ENCODE results near the gene EDEM1. TPM values are rescaled to one million over a fixed set of nuclear protein-coding genes. Genes with fewer than 3 reads are reported as not detected.

Gene EDEM1
- polyA plus RNA-seq, 1 of the 3 experiments (the other 2 are of a cell fraction), result 25.2 TPM

DNA sequence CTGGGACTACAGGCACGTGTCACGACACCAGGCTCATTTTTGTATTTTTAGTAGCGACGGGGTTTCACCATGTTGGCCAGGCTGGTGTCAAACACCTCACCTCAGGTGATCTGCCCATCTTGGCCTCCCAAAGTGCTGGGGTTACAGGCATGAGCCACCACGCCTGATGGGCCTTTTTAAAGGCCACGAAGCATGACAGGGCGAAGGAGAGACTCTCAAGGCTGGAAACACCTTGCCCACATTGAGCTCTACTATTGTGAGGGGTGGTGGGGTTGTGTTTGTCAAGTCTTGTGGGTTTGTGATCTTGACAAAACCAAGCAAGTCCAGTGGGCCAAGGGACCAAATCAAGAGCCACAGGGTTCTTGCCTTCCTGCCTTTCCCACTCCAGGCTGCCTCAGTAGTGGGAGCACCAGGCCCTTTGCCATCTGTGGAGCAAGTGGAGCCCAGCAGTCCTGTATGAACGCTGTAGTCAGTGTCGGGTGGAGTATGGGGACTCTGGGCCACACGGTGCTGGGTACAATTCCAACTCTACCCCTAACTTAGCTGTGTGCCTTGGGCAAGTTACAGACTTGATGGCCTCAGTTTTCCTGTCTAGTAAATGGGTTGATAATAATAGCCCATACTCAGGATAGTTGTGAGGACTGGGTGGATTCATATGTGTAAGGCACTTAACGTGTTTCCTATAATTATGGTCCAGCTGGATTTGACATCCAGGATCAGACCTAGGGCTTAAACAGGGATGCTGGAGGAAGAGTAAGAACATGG lies 33.3 kb downstream of the EDEM1 start (continued):
- no peak for TF ChIP-seq EP300 (IDR thresholded peaks at IDR 0.05; ENCODE audit: borderline replicate concordance in 1 of 2, low read depth in 1 of 2, low read length in 1 of 2)

DNA sequence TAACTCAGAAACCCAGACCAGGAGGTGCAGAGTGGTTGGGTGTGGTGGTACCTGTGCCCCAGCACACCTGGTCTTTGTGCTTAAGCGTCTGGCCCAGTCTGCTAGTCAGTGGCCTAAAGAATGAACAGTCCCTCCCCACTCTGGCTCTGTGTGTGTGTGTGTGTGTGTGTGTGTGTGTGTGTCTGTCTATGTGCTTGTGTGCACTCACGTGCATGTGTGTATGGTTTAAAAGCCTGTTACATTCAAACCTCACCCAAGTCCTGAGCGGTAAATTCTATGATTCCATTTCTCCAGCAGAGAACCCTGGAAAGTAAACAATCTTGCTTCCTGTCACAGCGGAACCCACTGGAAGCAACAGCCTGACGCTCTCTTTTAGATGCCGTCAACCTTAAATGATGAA lies 34.2 kb downstream of the EDEM1 start:
- Histone ChIP-seq H3K79me2 (ENCODE audit: insufficient read depth) (no peaks in the 10 kb centered on the region), H3K4me2 (no peak overlapping the region), H3K4me3 (ENCODE audit: low read depth in 2 of 2, low read length in 1 of 2) (no peak overlapping the region), H3K4me1 (ENCODE audit: control insufficient read depth in 1 of 2, insufficient read depth in 2 of 2, low read depth in 1 of 2, low read length in 1 of 2) (no peaks in the 10 kb centered on the region; a peak in 1 of 4 replicates), H3K9me3 (no peaks in the 10 kb centered on the region), H3K27me3 (ENCODE audit: insufficient read depth) (no peaks in the 10 kb centered on the region), H3K27ac (ENCODE audit: low read depth in 2 of 2, low read length in 1 of 2) (no peak overlapping the region), H3K9me2 (no peaks in the 10 kb centered on the region), H3K9ac (no peak overlapping the region), H3F3A (replicated peaks; ENCODE audit: insufficient read depth) (no peaks in the 10 kb centered on the region), H3K36me3 (replicated peaks in 1 of 2; ENCODE audit: control insufficient read depth in 1 of 2, insufficient read depth in 2 of 2, low read length in 1 of 2) (peaks cover 5 to 31% of the 10 kb centered on the region in 2 experiments), H4K20me1 (ENCODE audit: insufficient read depth) (no peaks in the 10 kb centered on the region), H2AFZ (ENCODE audit: low read depth) (no peak overlapping the region)
- TF ChIP-seq, protein P1, sequence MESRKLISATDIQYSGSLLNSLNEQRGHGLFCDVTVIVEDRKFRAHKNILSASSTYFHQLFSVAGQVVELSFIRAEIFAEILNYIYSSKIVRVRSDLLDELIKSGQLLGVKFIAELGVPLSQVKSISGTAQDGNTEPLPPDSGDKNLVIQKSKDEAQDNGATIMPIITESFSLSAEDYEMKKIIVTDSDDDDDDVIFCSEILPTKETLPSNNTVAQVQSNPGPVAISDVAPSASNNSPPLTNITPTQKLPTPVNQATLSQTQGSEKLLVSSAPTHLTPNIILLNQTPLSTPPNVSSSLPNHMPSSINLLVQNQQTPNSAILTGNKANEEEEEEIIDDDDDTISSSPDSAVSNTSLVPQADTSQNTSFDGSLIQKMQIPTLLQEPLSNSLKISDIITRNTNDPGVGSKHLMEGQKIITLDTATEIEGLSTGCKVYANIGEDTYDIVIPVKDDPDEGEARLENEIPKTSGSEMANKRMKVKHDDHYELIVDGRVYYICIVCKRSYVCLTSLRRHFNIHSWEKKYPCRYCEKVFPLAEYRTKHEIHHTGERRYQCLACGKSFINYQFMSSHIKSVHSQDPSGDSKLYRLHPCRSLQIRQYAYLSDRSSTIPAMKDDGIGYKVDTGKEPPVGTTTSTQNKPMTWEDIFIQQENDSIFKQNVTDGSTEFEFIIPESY (IDR thresholded peaks at IDR 0.05; ENCODE audit: borderline replicate concordance, low read depth), result no peak
- TF ChIP-seq GABPA (IDR thresholded peaks at IDR 0.05; ENCODE audit: low read depth), result no peak
- TF ChIP-seq ELF1 (IDR thresholded peaks at IDR 0.05), result no peak
- no peak for TF ChIP-seq POLR2AphosphoS5 (IDR thresholded peaks at IDR 0.05; ENCODE audit: low read depth, low read length)
- no peak for TF ChIP-seq FOXJ3 (CRISPR knock-in tag; IDR thresholded peaks at IDR 0.05)
- TF ChIP-seq RFX5 (IDR thresholded peaks at IDR 0.05; ENCODE audit: low read length), result no peak
- no peak for TF ChIP-seq YY1 (IDR thresholded peaks at IDR 0.05; ENCODE audit: low read depth)
- TF ChIP-seq, protein P2, sequence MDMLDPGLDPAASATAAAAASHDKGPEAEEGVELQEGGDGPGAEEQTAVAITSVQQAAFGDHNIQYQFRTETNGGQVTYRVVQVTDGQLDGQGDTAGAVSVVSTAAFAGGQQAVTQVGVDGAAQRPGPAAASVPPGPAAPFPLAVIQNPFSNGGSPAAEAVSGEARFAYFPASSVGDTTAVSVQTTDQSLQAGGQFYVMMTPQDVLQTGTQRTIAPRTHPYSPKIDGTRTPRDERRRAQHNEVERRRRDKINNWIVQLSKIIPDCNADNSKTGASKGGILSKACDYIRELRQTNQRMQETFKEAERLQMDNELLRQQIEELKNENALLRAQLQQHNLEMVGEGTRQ (IDR thresholded peaks at IDR 0.05; ENCODE audit: borderline replicate concordance, low read depth, low read length), result no peak
- no peak for TF ChIP-seq SIN3A (IDR thresholded peaks at IDR 0.05; ENCODE audit: borderline replicate concordance, low read depth, low read length)
- no peak for TF ChIP-seq SMC3 (IDR thresholded peaks at IDR 0.05; ENCODE audit: low read depth, low read length)
- TF ChIP-seq RCOR1 (IDR thresholded peaks at IDR 0.05; ENCODE audit: low read length), result no peak
- no peak for TF ChIP-seq EP300 (IDR thresholded peaks at IDR 0.05; ENCODE audit: borderline replicate concordance in 1 of 2, low read depth in 1 of 2, low read length in 1 of 2)
- TF ChIP-seq TCF12 (IDR thresholded peaks at IDR 0.05), result no peak
- TF ChIP-seq GATA2 (CRISPR knock-in tag; IDR thresholded peaks at IDR 0.05), result no peak
- POLR2A ChIA-PET, result no interaction called here
- DNase-seq, result no peak
- WGBS (ENCODE audit: low lambda C conversion rate), result 71% methylated on average over 6 of the region's 6 CpGs
- CTCF ChIA-PET, result interaction anchor here (1.2 kb wide), 1 partner anchor 85 kb away, joined by 3 read pairs; no protein-coding TSS in a partner anchor

Data from SK-N-SH (cell line).